Neural progenitor cell (in vitro differentiated cells): ENCODE measurements around the gene CTIF. TPM values are rescaled to one million over a fixed set of nuclear protein-coding genes. Genes with fewer than 3 reads are reported as not detected.

ENCODE experiments used
- DNase-seq: peaks from one replicate; pipeline ENCODE4 v3.0.0-alpha.2; 2016; ENCODE audit warnings: low spot score
- H2AFZ ChIP-seq: fragments of 200-600 bp; sonication (generic); replicated peaks from 2 replicates; pipeline ENCODE4 v1.6.1; 2016; ENCODE audit warnings: antibody characterized with exemption
- H3F3A ChIP-seq: fragments of 200-600 bp; sonication (generic); 2 replicates; pipeline ENCODE4 v1.6.1; 2016; ENCODE audit warnings: antibody characterized with exemption, low read depth
- H3K27ac ChIP-seq: fragments of 200-600 bp; sonication (generic); 2 replicates; pipeline ENCODE4 v1.5.1; 2016; ENCODE audit warnings: mild to moderate bottlenecking
- H3K27me3 ChIP-seq: fragments of 200-600 bp; sonication (generic); 2 replicates; pipeline ENCODE4 v1.6.1; 2016; ENCODE audit warnings: mild to moderate bottlenecking, moderate library complexity
- H3K36me3 ChIP-seq: fragments of 200-600 bp; sonication (generic); 2 replicates; pipeline ENCODE4 v1.5.1; 2016
- H3K4me1 ChIP-seq: fragments of 200-600 bp; sonication (generic); 2 replicates; pipeline ENCODE4 v1.6.1; 2016; ENCODE audit warnings: mixed run types
- H3K4me2 ChIP-seq: fragments of 200-600 bp; sonication (generic); 2 replicates; pipeline ENCODE4 v1.6.1; 2016
- H3K4me3 ChIP-seq: fragments of 200-600 bp; sonication (generic); 2 replicates; pipeline ENCODE4 v1.5.1; 2016
- H3K79me2 ChIP-seq: fragments of 200-600 bp; sonication (generic); 2 replicates; pipeline ENCODE4 v1.6.1; 2016; ENCODE audit warnings: low read depth
- H3K9ac ChIP-seq: fragments of 200-600 bp; sonication (generic); 2 replicates; pipeline ENCODE4 v1.6.1; 2016
- H3K9me3 ChIP-seq: fragments of 200-600 bp; sonication (generic); 2 replicates; pipeline ENCODE4 v1.5.1; 2016; ENCODE audit warnings: low read depth
- H4K20me1 ChIP-seq: fragments of 200-600 bp; sonication (generic); 2 replicates; pipeline ENCODE4 v1.6.1; 2016; ENCODE audit warnings: low read depth
- H3K27ac Mint-ChIP-seq: 3 replicates; pipeline ENCODE4 v1.8.0; 2021; ENCODE audit warnings: mixed read lengths
- H3K27me3 Mint-ChIP-seq: 2 replicates; pipeline ENCODE4 v1.8.0; 2022; ENCODE audit warnings: low read depth, mild to moderate bottlenecking, inconsistent platforms, moderate library complexity, mixed read lengths; ENCODE audit not compliant: insufficient read depth
- H3K36me3 Mint-ChIP-seq: 3 replicates; pipeline ENCODE4 v1.8.0; 2021; ENCODE audit warnings: mixed read lengths
- H3K4me1 Mint-ChIP-seq: 3 replicates; pipeline ENCODE4 v1.8.0; 2021; ENCODE audit warnings: mixed read lengths
- H3K4me3 Mint-ChIP-seq: 3 replicates; pipeline ENCODE4 v1.8.0; 2021; ENCODE audit warnings: mild to moderate bottlenecking, moderate library complexity, mixed read lengths
- H3K9me3 Mint-ChIP-seq: 3 replicates; pipeline ENCODE4 v1.8.0; 2020; ENCODE audit warnings: mixed read lengths
- EZH2 ChIP-seq: fragments of 200-600 bp; sonication (generic); IDR thresholded peaks from 2 replicates; pipeline ENCODE4 v1.6.1; 2017; ENCODE audit warnings: antibody characterized with exemption, mild to moderate bottlenecking, moderate library complexity
- EZH2phosphoT487 ChIP-seq: fragments of 200-600 bp; sonication (generic); IDR thresholded peaks from 2 replicates; pipeline ENCODE4 v1.6.1; 2017; ENCODE audit warnings: antibody characterized with exemption
- total RNA-seq: library from RNA; depleted of rRNA; stranded (reverse); fragments of >200 nt; gene quantifications from 2 replicates; pipeline ENCODE4 v1.2.3, GENCODE V29; 2015; ENCODE audit warnings: low replicate concordance
- TF ChIP-seq, protein P1 (sequence below): fragments of 200-600 bp; sonication (generic); IDR thresholded peaks from 2 replicates; pipeline ENCODE4 v1.5.1; 2017; ENCODE audit warnings: antibody characterized with exemption, mild to moderate bottlenecking

CTIF gene
- total RNA-seq, 1 donor from 2014 or later: 17.6 TPM

DNA sequence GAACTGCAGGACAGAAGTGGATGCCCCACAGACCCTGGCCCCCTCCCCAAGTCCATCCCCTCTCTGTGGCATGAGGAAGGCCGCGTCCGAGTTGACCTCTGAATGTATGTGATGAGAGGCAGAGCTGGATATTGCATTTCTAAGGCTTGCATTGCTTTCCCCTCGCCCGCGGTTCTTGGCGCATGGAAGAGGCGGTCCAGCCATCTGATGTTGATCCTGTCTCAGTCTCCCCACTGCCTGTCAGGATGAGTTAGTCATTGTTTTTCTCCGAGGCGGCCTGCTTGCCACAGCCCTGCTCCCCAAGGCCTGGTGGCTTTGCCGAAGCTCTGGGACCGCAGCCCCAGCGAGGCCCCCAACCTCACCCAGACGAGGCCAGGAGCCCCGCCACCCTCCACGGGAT, 323.3 kb downstream of the CTIF start:
- Histone ChIP-seq H3K79me2 (no peaks in the 10 kb centered on the region), H3K4me1 (peaks cover 27% of the 10 kb centered on the region), H3K36me3 (no peaks in the 10 kb centered on the region), H3K4me2 (no peak overlapping the region), H2AFZ (no peak overlapping the region), H3F3A (peaks cover 27% of the 10 kb centered on the region), H3K4me3 (no peak overlapping the region), H3K27me3 (no peaks in the 10 kb centered on the region), H3K27ac (no peak overlapping the region), H3K9ac (no peak overlapping the region), H3K9me3 (no peaks in the 10 kb centered on the region), H4K20me1 (peaks cover 7% of the 10 kb centered on the region)
- peak overlapping the region; percentile 90 for H3K27ac Mint-ChIP-seq
- TF ChIP-seq EZH2 (no peak), EZH2phosphoT487 (no peak)
- TF ChIP-seq, protein P1, sequence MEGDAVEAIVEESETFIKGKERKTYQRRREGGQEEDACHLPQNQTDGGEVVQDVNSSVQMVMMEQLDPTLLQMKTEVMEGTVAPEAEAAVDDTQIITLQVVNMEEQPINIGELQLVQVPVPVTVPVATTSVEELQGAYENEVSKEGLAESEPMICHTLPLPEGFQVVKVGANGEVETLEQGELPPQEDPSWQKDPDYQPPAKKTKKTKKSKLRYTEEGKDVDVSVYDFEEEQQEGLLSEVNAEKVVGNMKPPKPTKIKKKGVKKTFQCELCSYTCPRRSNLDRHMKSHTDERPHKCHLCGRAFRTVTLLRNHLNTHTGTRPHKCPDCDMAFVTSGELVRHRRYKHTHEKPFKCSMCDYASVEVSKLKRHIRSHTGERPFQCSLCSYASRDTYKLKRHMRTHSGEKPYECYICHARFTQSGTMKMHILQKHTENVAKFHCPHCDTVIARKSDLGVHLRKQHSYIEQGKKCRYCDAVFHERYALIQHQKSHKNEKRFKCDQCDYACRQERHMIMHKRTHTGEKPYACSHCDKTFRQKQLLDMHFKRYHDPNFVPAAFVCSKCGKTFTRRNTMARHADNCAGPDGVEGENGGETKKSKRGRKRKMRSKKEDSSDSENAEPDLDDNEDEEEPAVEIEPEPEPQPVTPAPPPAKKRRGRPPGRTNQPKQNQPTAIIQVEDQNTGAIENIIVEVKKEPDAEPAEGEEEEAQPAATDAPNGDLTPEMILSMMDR: no peak
- H3K36me3 Mint-ChIP-seq: peaks cover 12% of the 10 kb centered on the region
- no peak overlapping the region for H3K4me3 Mint-ChIP-seq
- DNase-seq: no peak
- H3K9me3 Mint-ChIP-seq: no peaks in the 10 kb centered on the region
- H3K27me3 Mint-ChIP-seq: peaks cover 14% of the 10 kb centered on the region
- peaks cover 53% of the 10 kb centered on the region for H3K4me1 Mint-ChIP-seq

DNA sequence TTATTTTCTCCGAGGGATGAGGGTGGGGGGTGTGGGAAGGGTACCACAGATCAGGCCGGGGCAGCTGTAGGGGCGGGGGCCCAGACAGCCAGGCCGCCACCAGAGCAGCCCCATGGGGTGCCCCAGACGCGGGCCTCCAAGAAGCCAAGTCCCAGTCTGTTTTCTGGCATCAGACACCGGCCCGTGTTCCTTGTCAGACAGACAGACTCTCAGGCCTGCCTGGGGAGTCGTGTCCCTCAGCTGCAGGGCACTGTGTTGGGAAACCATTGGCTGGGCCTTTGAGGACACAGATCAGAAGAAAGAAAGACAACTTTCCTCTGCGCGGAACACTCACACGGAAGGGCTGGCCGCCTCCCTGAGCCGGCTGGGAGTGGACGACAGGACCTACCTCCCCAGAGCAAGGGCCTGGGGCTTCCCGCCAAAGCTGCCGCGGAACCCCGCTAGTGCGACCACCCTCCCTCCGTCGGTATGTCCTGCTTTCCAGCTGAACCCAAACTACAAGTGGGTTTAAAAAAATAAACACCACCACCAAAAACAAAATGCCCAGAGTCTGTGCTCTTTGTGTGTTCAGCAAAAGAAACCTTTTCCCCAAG, 323.9 kb downstream of the CTIF start:
- peaks cover 11% of the 10 kb centered on the region for H3K36me3 Mint-ChIP-seq
- no peaks in the 10 kb centered on the region for H3K36me3 ChIP-seq
- no peaks in the 10 kb centered on the region for H3K79me2 ChIP-seq
- peaks cover 27% of the 10 kb centered on the region for H3F3A ChIP-seq
- H3K4me1 Mint-ChIP-seq: peaks cover 50% of the 10 kb centered on the region
- no peak overlapping the region for H3K4me3 ChIP-seq
- no peaks in the 10 kb centered on the region for H3K9me3 ChIP-seq
- no peak overlapping the region for H3K4me2 ChIP-seq
- H3K9ac ChIP-seq: no peak overlapping the region
- no peaks in the 10 kb centered on the region for H3K9me3 Mint-ChIP-seq
- H2AFZ ChIP-seq: no peak overlapping the region
- TF ChIP-seq EZH2phosphoT487 (no peak), EZH2 (no peak)
- TF ChIP-seq, protein P1: no peak
- H3K4me3 Mint-ChIP-seq: no peak overlapping the region
- no peak for DNase-seq
- peaks cover 7% of the 10 kb centered on the region for H4K20me1 ChIP-seq
- peaks cover 27% of the 10 kb centered on the region for H3K4me1 ChIP-seq
- H3K27ac Mint-ChIP-seq: peak overlapping the region; percentile 90
- H3K27me3 Mint-ChIP-seq: peaks cover 14% of the 10 kb centered on the region
- H3K27ac ChIP-seq: no peak overlapping the region
- no peaks in the 10 kb centered on the region for H3K27me3 ChIP-seq

DNA sequence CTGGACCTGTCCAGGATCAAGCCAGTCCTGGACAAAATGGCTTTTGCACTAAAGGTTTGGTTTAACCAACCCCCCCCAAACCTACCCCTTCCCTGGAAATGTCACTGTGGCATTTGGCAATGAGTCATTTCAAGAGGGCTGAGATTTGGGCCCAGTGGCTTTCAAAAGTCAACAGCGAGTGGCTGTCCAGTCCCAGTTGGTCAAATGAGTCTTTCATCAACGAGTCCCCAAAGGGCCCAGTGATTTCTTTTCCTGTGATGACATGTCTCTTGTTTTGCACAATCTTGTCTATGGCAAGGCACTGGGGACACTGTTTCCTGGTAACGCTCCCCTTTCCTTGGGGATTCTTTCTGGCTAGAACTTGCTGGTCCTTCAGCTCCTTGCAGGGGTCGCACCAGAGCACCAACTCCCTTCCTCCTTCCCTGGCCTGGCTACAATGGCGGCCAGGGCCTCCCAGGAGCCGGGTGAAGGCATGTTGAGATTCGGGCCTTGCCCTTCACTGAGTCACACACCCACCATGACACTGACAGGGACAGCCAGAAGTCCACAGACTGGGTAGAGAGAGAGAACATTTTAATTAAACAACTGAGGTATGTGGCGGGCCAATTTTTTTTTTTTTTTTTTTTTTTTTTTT, 324.7 kb downstream of the CTIF start:
- DNase-seq: no peak
- H3K4me1 Mint-ChIP-seq: peaks cover 48% of the 10 kb centered on the region
- Histone ChIP-seq H3K27ac (no peak overlapping the region), H3F3A (peaks cover 27% of the 10 kb centered on the region), H3K4me1 (peaks cover 27% of the 10 kb centered on the region), H3K27me3 (no peaks in the 10 kb centered on the region), H3K9ac (no peak overlapping the region), H3K4me2 (no peak overlapping the region), H4K20me1 (peaks cover 7% of the 10 kb centered on the region), H2AFZ (no peak overlapping the region), H3K9me3 (no peaks in the 10 kb centered on the region), H3K36me3 (no peaks in the 10 kb centered on the region), H3K4me3 (no peak overlapping the region), H3K79me2 (no peaks in the 10 kb centered on the region)
- no peak overlapping the region for H3K27ac Mint-ChIP-seq
- H3K9me3 Mint-ChIP-seq: no peaks in the 10 kb centered on the region
- TF ChIP-seq EZH2 (no peak), EZH2phosphoT487 (no peak)
- TF ChIP-seq, protein P1: no peak
- H3K36me3 Mint-ChIP-seq: peaks cover 8% of the 10 kb centered on the region
- peaks cover 8% of the 10 kb centered on the region for H3K27me3 Mint-ChIP-seq
- no peak overlapping the region for H3K4me3 Mint-ChIP-seq
